CD14-positive monocyte (primary cell): ENCODE data around the gene HMGCS2. TPM values are rescaled to one million over a fixed set of nuclear protein-coding genes. Genes with fewer than 3 reads are reported as not detected.

Experiments used
- DNase-seq, 3 donors: peaks; one replicate each; pipeline ENCODE4 v3.0.0-alpha.2; 2011 to 2022
- H2AFZ ChIP-seq: 2 replicates; pipeline ENCODE4 v1.6.0; 2012; ENCODE audit warnings: mild to moderate bottlenecking, low read depth, low read length, inconsistent platforms; ENCODE audit not compliant: insufficient read depth, poor library complexity, severe bottlenecking
- H3K27ac ChIP-seq, 2 donors: 1 replicate in 1 of 2; 2 replicates in 1 of 2; pipeline ENCODE4 v1.5.1; 2012 to 2013; ENCODE audit warnings: low read length in 2 of 2, control low read depth in 1 of 2, inconsistent platforms in 1 of 2, low read depth in 1 of 2, mild to moderate bottlenecking in 1 of 2
- H3K27me3 ChIP-seq, 2 donors: one replicate each; pipeline versions ENCODE4 v1.6.0 to v1.6.1; 2011 to 2013; ENCODE audit warnings: low read length in 2 of 2; ENCODE audit not compliant: control insufficient read depth in 2 of 2, insufficient read depth in 2 of 2
- H3K36me3 ChIP-seq, 2 donors: replicated peaks in 1 of 2; 1 replicate in 1 of 2; 2 replicates in 1 of 2; pipeline versions ENCODE4 v1.5.1 to v1.6.1; 2012 to 2013; ENCODE audit warnings: low read length in 2 of 2, control low read depth in 1 of 2, inconsistent platforms in 1 of 2, mild to moderate bottlenecking in 1 of 2; ENCODE audit not compliant: insufficient read depth in 2 of 2, control insufficient read depth in 1 of 2
- H3K4me1 ChIP-seq, 2 donors: 1 replicate in 1 of 2; 2 replicates in 1 of 2; pipeline versions ENCODE4 v1.5.1 to v1.6.1; 2012 to 2013; ENCODE audit warnings: low read length in 2 of 2, control low read depth in 1 of 2, inconsistent platforms in 1 of 2, mild to moderate bottlenecking in 1 of 2, moderate library complexity in 1 of 2; ENCODE audit not compliant: insufficient read depth in 2 of 2, control insufficient read depth in 1 of 2
- H3K4me2 ChIP-seq: replicated peaks from 2 replicates; pipeline ENCODE3; 2012; ENCODE audit warnings: low read length, moderate library complexity, mild to moderate bottlenecking; ENCODE audit not compliant: poor library complexity, severe bottlenecking; ENCODE audit errors: extremely low read depth
- H3K4me3 ChIP-seq, 3 experiments: fragments of 200-600 bp in 1 of 3; sonication (generic) in 1 of 3; replicated peaks in 1 of 3; 1 replicate in 2 of 3; 2 replicates in 1 of 3; pipeline ENCODE4 v1.5.1; 2011 to 2013; ENCODE audit warnings: low read length in 3 of 3, mild to moderate bottlenecking in 3 of 3, control low read depth in 2 of 3, low read depth in 2 of 3, inconsistent platforms in 1 of 3, moderate library complexity in 1 of 3
- H3K79me2 ChIP-seq: 2 replicates; pipeline ENCODE4 v1.6.0; 2012; ENCODE audit warnings: mild to moderate bottlenecking, control low read depth, inconsistent platforms, low read length, moderate library complexity; ENCODE audit not compliant: insufficient read depth
- H3K9ac ChIP-seq: 2 replicates; pipeline ENCODE4 v1.6.0; 2017; ENCODE audit warnings: low read length, mild to moderate bottlenecking; ENCODE audit not compliant: insufficient read depth, poor library complexity, severe bottlenecking
- H3K9me3 ChIP-seq, 2 donors: replicated peaks in 1 of 2; 1 replicate in 1 of 2; 2 replicates in 1 of 2; pipeline versions ENCODE4 v1.5.1 to v1.6.1; 2012 to 2013; ENCODE audit warnings: low read length in 2 of 2, control low read depth in 1 of 2; ENCODE audit not compliant: control insufficient read depth in 1 of 2, insufficient read depth in 1 of 2
- H4K20me1 ChIP-seq: 2 replicates; pipeline ENCODE4 v1.6.0; 2012; ENCODE audit warnings: mild to moderate bottlenecking, low read length, control low read depth, moderate library complexity; ENCODE audit not compliant: insufficient read depth
- H3K27ac Mint-ChIP-seq, 7 donors: one replicate each; pipeline ENCODE4 v1.8.0; 2020; ENCODE audit warnings: mild to moderate bottlenecking in 7 of 7, mixed read lengths in 7 of 7, moderate library complexity in 6 of 7, inconsistent platforms in 2 of 7
- H3K27me3 Mint-ChIP-seq, 3 donors: one replicate each; pipeline ENCODE4 v1.8.0; 2021 to 2022; ENCODE audit warnings: low read depth in 3 of 3, mild to moderate bottlenecking in 3 of 3, mixed read lengths in 3 of 3, moderate library complexity in 3 of 3, inconsistent platforms in 1 of 3
- H3K36me3 Mint-ChIP-seq, 2 donors: one replicate each; pipeline ENCODE4 v1.8.0; 2020; ENCODE audit warnings: mixed read lengths in 2 of 2, inconsistent platforms in 1 of 2, mild to moderate bottlenecking in 1 of 2
- H3K4me1 Mint-ChIP-seq: one replicate; pipeline ENCODE4 v1.8.0; 2020; ENCODE audit warnings: mild to moderate bottlenecking, mixed read lengths
- H3K4me3 Mint-ChIP-seq, 2 donors: one replicate each; pipeline ENCODE4 v1.8.0; 2020; ENCODE audit warnings: mild to moderate bottlenecking in 2 of 2, mixed read lengths in 2 of 2, moderate library complexity in 1 of 2
- H3K9me3 Mint-ChIP-seq, 7 donors: one replicate each; pipeline ENCODE4 v1.8.0; 2020 to 2022; ENCODE audit warnings: mixed read lengths in 7 of 7, mild to moderate bottlenecking in 6 of 7, moderate library complexity in 6 of 7, inconsistent platforms in 2 of 7
- CTCF ChIP-seq: fragments of 200-600 bp; IDR thresholded peaks from one replicate; pipeline ENCODE4 v1.8.0; 2022; ENCODE audit warnings: antibody characterized with exemption, mild to moderate bottlenecking
- WGBS: methylation state at CpG from one replicate; pipeline ENCODE4 v1.1.5; 2013; ENCODE audit warnings: missing lambda C conversion rate; ENCODE audit not compliant: insufficient coverage; 5-methylcytosine and 5-hydroxymethylcytosine counted together
- intact Hi-C, 2 donors: fragments of 100-400 bp; cut with micrococcal nuclease; formaldehyde crosslinking; loops; one replicate each; pipeline versions ENCODE4 v1.15.0 to v1.15.1; 2023
- polyA plus RNA-seq, 3 donors: library from polyadenylated mRNA; depleted of rRNA in 1 of 3; unstranded in 2 of 3; stranded (reverse) in 1 of 3; fragments of 300-500 nt in 2 of 3; fragments of >200 nt in 1 of 3; fragmentation: Illumina TruSeq in 2 of 3; gene quantifications; 1 replicate in 2 of 3; 2 replicates in 1 of 3; pipeline ENCODE4 v1.2.3, GENCODE V29; 2012 to 2021

HMGCS2 gene
- polyA plus RNA-seq, 3 donors: not detected

- H3K4me2 ChIP-seq: no peak overlapping the region
- WGBS: 100% methylated on average over 1 of the region's 2 CpGs
- DNase-seq: no peak
- H3K27ac ChIP-seq: no peak overlapping the region
- peaks cover 24 to 42% of the 10 kb centered on the region in 2 donors for H3K36me3 Mint-ChIP-seq
- H3K36me3 ChIP-seq: peaks cover 4 to 20% of the 10 kb centered on the region in 2 donors
- no peak overlapping the region for H3K4me3 ChIP-seq
- no peaks in the 10 kb centered on the region for H3K9me3 Mint-ChIP-seq
- H4K20me1 ChIP-seq: no peaks in the 10 kb centered on the region
- H3K27ac Mint-ChIP-seq: peak overlapping the region in 1 of 7 donors; percentile 5
- no peaks in the 10 kb centered on the region for H3K4me1 ChIP-seq
- no peak overlapping the region for H3K4me3 Mint-ChIP-seq
- H2AFZ ChIP-seq: no peak overlapping the region
- H3K27me3 ChIP-seq: no peaks in the 10 kb centered on the region
- H3K9ac ChIP-seq: no peak overlapping the region
- peaks cover 0 to 6% (median 3%) of the 10 kb centered on the region in 3 donors for H3K27me3 Mint-ChIP-seq
- no peak for TF ChIP-seq CTCF
- intact Hi-C loops: no loop called here
- H3K9me3 ChIP-seq: no peaks in the 10 kb centered on the region
- H3K79me2 ChIP-seq: no peaks in the 10 kb centered on the region
- no peaks in the 10 kb centered on the region for H3K4me1 Mint-ChIP-seq
Measured at GRCh38 chr1:119736649-119737039, 32.1 kb downstream of the HMGCS2 start.

GRCh38 chr1:119735217-119735616 is 33.5 kb downstream of the HMGCS2 start:
- intact Hi-C loops: no loop called here
- H3K27me3 ChIP-seq: no peaks in the 10 kb centered on the region
- no peak overlapping the region for H3K9ac ChIP-seq
- H3K36me3 Mint-ChIP-seq: peaks cover 24 to 38% of the 10 kb centered on the region in 2 donors
- no peaks in the 10 kb centered on the region for H3K4me1 Mint-ChIP-seq
- no peak overlapping the region for H3K4me3 Mint-ChIP-seq
- no peaks in the 10 kb centered on the region for H3K9me3 ChIP-seq
- H3K27me3 Mint-ChIP-seq: peaks cover 0 to 6% (median 3%) of the 10 kb centered on the region in 3 donors
- H3K27ac ChIP-seq: no peak overlapping the region
- H4K20me1 ChIP-seq: no peaks in the 10 kb centered on the region
- H3K4me2 ChIP-seq: no peak overlapping the region
- DNase-seq: no peak
- no peak overlapping the region for H3K4me3 ChIP-seq
- TF ChIP-seq CTCF: no peak
- WGBS: over 99% methylated on average over 12 of the region's 14 CpGs
- H3K4me1 ChIP-seq: no peaks in the 10 kb centered on the region
- H3K27ac Mint-ChIP-seq: peak overlapping the region in 2 of 7 donors; percentile 3 to 33
- H3K9me3 Mint-ChIP-seq: no peaks in the 10 kb centered on the region
- H2AFZ ChIP-seq: no peak overlapping the region
- H3K36me3 ChIP-seq: peaks cover 4 to 32% of the 10 kb centered on the region in 2 donors
- H3K79me2 ChIP-seq: no peaks in the 10 kb centered on the region
